Sigmoid colon (tissue), 4 donors: ENCODE results near the gene ABAT.

ENCODE experiments used
- EP300 ChIP-seq, 4 donors: sonication (generic); formaldehyde crosslinking; IDR thresholded peaks; one replicate each; pipeline ENCODE4 v1.6.1; 2017; ENCODE audit warnings: antibody characterized with exemption in 4 of 4
- POLR2A ChIP-seq, 2 donors: fragments of 450-650 bp; IDR thresholded peaks; one replicate each; pipeline ENCODE4 v1.6.1; 2016; ENCODE audit warnings: antibody characterized with exemption in 2 of 2, mild to moderate bottlenecking in 2 of 2, moderate library complexity in 2 of 2
- TF ChIP-seq, protein P1 (sequence below), 4 experiments: fragments of 450-650 bp in 3 of 4; fragments of 200-600 bp in 1 of 4; IDR thresholded peaks; one replicate each; pipeline ENCODE4 v1.5.1; 2016 to 2019; ENCODE audit warnings: antibody characterized with exemption in 4 of 4, mild to moderate bottlenecking in 3 of 4, moderate library complexity in 2 of 4

DNA sequence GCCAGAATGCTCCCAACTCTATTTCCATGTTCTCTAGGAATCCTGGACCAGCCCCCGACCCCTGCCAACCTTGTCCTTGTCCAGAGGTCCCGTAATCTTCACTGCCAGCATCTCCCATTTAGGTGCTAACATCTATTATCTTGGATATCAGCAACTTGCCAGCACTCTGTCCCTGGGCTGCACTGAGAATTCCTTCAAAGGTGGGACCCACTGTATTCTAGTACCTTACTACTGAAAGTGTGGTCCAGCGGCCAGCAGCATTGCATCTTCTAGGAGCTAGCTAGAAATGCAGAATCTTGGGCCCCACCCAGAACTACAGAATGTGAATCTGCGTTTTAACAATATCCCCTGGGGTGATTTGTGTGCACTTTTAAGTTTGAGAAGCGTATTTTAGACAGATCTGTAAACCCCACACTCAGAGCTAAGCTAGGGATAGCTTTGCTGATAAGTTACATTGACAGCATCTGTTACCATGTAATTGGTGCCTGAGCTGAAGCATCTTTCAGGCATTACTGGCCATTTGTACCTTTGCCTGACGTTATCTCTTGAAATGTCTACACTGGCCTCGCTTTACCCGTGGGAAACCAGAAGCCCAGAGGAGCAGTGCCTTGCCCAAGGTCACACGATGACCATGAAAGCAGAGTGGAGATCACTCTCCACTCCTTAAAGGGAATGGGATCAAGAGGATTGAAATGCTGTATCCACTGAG lies 8.3 kb downstream of the ABAT start:
- TF ChIP-seq, protein P1, sequence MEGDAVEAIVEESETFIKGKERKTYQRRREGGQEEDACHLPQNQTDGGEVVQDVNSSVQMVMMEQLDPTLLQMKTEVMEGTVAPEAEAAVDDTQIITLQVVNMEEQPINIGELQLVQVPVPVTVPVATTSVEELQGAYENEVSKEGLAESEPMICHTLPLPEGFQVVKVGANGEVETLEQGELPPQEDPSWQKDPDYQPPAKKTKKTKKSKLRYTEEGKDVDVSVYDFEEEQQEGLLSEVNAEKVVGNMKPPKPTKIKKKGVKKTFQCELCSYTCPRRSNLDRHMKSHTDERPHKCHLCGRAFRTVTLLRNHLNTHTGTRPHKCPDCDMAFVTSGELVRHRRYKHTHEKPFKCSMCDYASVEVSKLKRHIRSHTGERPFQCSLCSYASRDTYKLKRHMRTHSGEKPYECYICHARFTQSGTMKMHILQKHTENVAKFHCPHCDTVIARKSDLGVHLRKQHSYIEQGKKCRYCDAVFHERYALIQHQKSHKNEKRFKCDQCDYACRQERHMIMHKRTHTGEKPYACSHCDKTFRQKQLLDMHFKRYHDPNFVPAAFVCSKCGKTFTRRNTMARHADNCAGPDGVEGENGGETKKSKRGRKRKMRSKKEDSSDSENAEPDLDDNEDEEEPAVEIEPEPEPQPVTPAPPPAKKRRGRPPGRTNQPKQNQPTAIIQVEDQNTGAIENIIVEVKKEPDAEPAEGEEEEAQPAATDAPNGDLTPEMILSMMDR (IDR thresholded peaks at IDR 0.05) = no peak
- TF ChIP-seq POLR2A (IDR thresholded peaks at IDR 0.05) (no peak), EP300 (IDR thresholded peaks at IDR 0.05) (no peak)
